Adipocyte (in vitro differentiated cells): ENCODE measurements around the gene ANK3.

ENCODE experiments used
- DNase-seq: peaks from one replicate; pipeline ENCODE4 v3.0.0-alpha.2; 2015; ENCODE audit warnings: low read depth
- H3K27me3 ChIP-seq: replicated peaks from 2 replicates; pipeline ENCODE4 v1.7.0; 2013; ENCODE audit warnings: mild to moderate bottlenecking, low read length, moderate library complexity; ENCODE audit not compliant: control insufficient read depth, insufficient read depth
- H3K36me3 ChIP-seq: 2 replicates; pipeline ENCODE4 v1.7.0; 2013; ENCODE audit warnings: low read length, mild to moderate bottlenecking, moderate library complexity; ENCODE audit not compliant: control insufficient read depth, insufficient read depth, severe bottlenecking
- H3K4me1 ChIP-seq: 2 replicates; pipeline ENCODE4 v1.7.0; 2013; ENCODE audit warnings: mild to moderate bottlenecking, low read length, moderate library complexity; ENCODE audit not compliant: control insufficient read depth, insufficient read depth
- H3K4me3 ChIP-seq: 2 replicates; pipeline ENCODE4 v1.7.0; 2013; ENCODE audit warnings: mild to moderate bottlenecking, low read length, moderate library complexity
- H3K9ac ChIP-seq: 2 replicates; pipeline ENCODE4 v1.7.0; 2013; ENCODE audit warnings: mild to moderate bottlenecking, low read length, moderate library complexity
- H3K9me3 ChIP-seq: 2 replicates; pipeline ENCODE4 v1.7.0; 2013; ENCODE audit warnings: mild to moderate bottlenecking, low read length, moderate library complexity; ENCODE audit not compliant: control insufficient read depth

The ANK3 gene

GRCh38 chr10:60271319-60272040, 118.2 kb downstream of the ANK3 start:
- Histone ChIP-seq H3K27me3 (no peaks in the 10 kb centered on the region), H3K4me1 (peaks cover 3% of the 10 kb centered on the region), H3K4me3 (no peak overlapping the region), H3K36me3 (no peaks in the 10 kb centered on the region), H3K9me3 (no peaks in the 10 kb centered on the region), H3K9ac (no peak overlapping the region)
- DNase-seq: no peak

- peaks cover 4% of the 10 kb centered on the region for H3K4me1 ChIP-seq
- H3K9ac ChIP-seq: no peak overlapping the region
- H3K4me3 ChIP-seq: no peak overlapping the region
- no peak for DNase-seq
- no peaks in the 10 kb centered on the region for H3K9me3 ChIP-seq
- no peaks in the 10 kb centered on the region for H3K27me3 ChIP-seq
- H3K36me3 ChIP-seq: no peaks in the 10 kb centered on the region
Observed at GRCh38 chr10:60270426-60270825, 119.2 kb downstream of the ANK3 start.

- no peaks in the 10 kb centered on the region for H3K36me3 ChIP-seq
- no peak overlapping the region for H3K4me3 ChIP-seq
- no peak for DNase-seq
- H3K9me3 ChIP-seq: no peaks in the 10 kb centered on the region
- H3K4me1 ChIP-seq: peaks cover 4% of the 10 kb centered on the region
- H3K9ac ChIP-seq: no peak overlapping the region
- no peaks in the 10 kb centered on the region for H3K27me3 ChIP-seq
Observed at GRCh38 chr10:60267802-60268201, 121.9 kb downstream of the ANK3 start.

GRCh38 chr10:60266513-60266912, 123.2 kb downstream of the ANK3 start:
- Histone ChIP-seq H3K9me3 (no peaks in the 10 kb centered on the region), H3K4me1 (peaks cover 4% of the 10 kb centered on the region), H3K36me3 (no peaks in the 10 kb centered on the region), H3K4me3 (no peak overlapping the region), H3K27me3 (no peaks in the 10 kb centered on the region), H3K9ac (no peak overlapping the region)
- no peak for DNase-seq

GRCh38 chr10:60262647-60263126, 127.0 kb downstream of the ANK3 start:
- no peaks in the 10 kb centered on the region for H3K36me3 ChIP-seq
- no peak overlapping the region for H3K4me3 ChIP-seq
- no peaks in the 10 kb centered on the region for H3K27me3 ChIP-seq
- DNase-seq: no peak
- H3K9ac ChIP-seq: no peak overlapping the region
- peaks cover 18% of the 10 kb centered on the region for H3K4me1 ChIP-seq
- H3K9me3 ChIP-seq: no peaks in the 10 kb centered on the region

- H3K4me3 ChIP-seq: no peak overlapping the region
- H3K27me3 ChIP-seq: no peaks in the 10 kb centered on the region
- no peaks in the 10 kb centered on the region for H3K9me3 ChIP-seq
- no peak for DNase-seq
- H3K9ac ChIP-seq: no peak overlapping the region
- H3K4me1 ChIP-seq: peaks cover 20% of the 10 kb centered on the region
- no peaks in the 10 kb centered on the region for H3K36me3 ChIP-seq
Observed at GRCh38 chr10:60260321-60260720, 129.4 kb downstream of the ANK3 start.

GRCh38 chr10:60258429-60258797, 131.3 kb downstream of the ANK3 start:
- no peak for DNase-seq
- Histone ChIP-seq H3K4me3 (no peak overlapping the region), H3K27me3 (no peaks in the 10 kb centered on the region), H3K4me1 (peaks cover 20% of the 10 kb centered on the region), H3K9ac (no peak overlapping the region), H3K36me3 (no peaks in the 10 kb centered on the region), H3K9me3 (no peaks in the 10 kb centered on the region)

- Histone ChIP-seq H3K27me3 (no peaks in the 10 kb centered on the region), H3K4me3 (no peak overlapping the region), H3K36me3 (no peaks in the 10 kb centered on the region), H3K4me1 (peaks cover 20% of the 10 kb centered on the region), H3K9me3 (no peaks in the 10 kb centered on the region), H3K9ac (no peak overlapping the region)
- no peak for DNase-seq
Observed at GRCh38 chr10:60257767-60258428, 131.8 kb downstream of the ANK3 start.

GRCh38 chr10:60254776-60255175, 134.9 kb downstream of the ANK3 start:
- DNase-seq: no peak
- H3K27me3 ChIP-seq: no peaks in the 10 kb centered on the region
- no peaks in the 10 kb centered on the region for H3K36me3 ChIP-seq
- H3K4me1 ChIP-seq: peaks cover 20% of the 10 kb centered on the region
- H3K4me3 ChIP-seq: no peak overlapping the region
- no peaks in the 10 kb centered on the region for H3K9me3 ChIP-seq
- H3K9ac ChIP-seq: no peak overlapping the region

- Histone ChIP-seq H3K9me3 (no peaks in the 10 kb centered on the region), H3K27me3 (no peaks in the 10 kb centered on the region), H3K9ac (no peak overlapping the region), H3K4me1 (peaks cover 13% of the 10 kb centered on the region), H3K4me3 (no peak overlapping the region), H3K36me3 (no peaks in the 10 kb centered on the region)
- no peak for DNase-seq
Observed at GRCh38 chr10:60253484-60253883, 136.2 kb downstream of the ANK3 start.

GRCh38 chr10:60252688-60253087, 137.0 kb downstream of the ANK3 start:
- H3K9me3 ChIP-seq: no peaks in the 10 kb centered on the region
- H3K4me1 ChIP-seq: peaks cover 6% of the 10 kb centered on the region
- no peak overlapping the region for H3K9ac ChIP-seq
- no peak for DNase-seq
- H3K4me3 ChIP-seq: no peak overlapping the region
- H3K27me3 ChIP-seq: no peaks in the 10 kb centered on the region
- H3K36me3 ChIP-seq: no peaks in the 10 kb centered on the region
